ENCODE measurements around the gene SLIT1.
"Not testable (repeated sequence)": the region's sequence is repeated elsewhere in the genome, so short reads cannot be mapped to it uniquely, and the experiment has no call there.

SLIT1 gene

DNA sequence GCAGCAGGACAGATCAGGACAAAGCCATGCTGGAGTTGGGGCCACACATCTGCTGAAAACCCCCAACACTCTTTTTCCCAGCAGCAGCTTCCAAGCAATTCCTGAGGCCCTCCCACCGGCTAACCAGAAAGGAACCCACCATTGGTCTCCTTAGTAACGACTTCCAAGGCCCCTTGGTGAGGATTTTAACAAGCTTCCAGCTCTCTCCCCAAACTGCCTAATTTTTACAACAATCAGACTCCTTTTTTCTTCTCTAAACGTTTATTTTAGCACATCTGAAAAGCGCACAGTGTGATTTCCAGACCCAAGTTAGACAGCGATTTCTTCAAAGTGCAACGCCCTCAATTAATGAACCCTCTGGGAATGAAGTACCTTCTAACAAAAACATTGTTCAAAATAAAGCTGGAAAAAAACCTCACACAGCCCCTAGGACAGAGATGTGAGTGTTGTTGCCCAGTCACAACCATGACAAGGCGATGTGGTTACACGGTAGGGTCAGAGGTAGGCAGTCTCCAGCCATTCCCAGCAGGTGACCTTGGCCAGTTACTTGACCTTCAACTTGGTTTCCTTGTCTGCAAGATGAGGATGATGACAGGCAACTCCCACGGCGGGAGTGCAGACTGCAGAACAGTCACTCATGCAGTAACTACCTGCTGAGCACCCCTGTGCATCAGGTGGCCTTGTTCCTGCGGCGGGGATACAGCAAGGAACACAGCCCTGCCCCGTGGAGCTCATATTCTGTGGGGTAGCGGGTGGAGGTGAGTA, 82.3 kb downstream of the SLIT1 start:
- DNase-seq = no peak

DNA sequence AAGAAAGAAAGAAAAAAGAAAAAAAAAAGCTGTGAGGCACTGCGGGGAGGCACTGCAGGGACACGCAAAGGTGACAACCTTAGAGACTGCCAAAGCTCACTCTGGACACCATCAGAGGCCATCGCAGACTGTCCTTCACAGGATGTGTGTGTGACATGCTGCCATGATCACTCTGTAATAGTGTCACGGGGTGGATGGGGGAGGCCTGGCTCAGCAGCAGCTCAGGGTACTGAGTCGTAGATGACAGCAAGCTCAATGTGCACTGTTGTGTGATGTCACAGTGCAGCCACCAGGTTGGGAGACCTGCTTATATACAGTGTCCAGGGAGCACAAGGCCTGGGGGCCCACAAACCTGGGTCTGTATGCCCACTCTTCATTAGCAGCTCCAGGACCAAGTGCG, 83.3 kb downstream of the SLIT1 start:
- DNase-seq = no peak

DNA sequence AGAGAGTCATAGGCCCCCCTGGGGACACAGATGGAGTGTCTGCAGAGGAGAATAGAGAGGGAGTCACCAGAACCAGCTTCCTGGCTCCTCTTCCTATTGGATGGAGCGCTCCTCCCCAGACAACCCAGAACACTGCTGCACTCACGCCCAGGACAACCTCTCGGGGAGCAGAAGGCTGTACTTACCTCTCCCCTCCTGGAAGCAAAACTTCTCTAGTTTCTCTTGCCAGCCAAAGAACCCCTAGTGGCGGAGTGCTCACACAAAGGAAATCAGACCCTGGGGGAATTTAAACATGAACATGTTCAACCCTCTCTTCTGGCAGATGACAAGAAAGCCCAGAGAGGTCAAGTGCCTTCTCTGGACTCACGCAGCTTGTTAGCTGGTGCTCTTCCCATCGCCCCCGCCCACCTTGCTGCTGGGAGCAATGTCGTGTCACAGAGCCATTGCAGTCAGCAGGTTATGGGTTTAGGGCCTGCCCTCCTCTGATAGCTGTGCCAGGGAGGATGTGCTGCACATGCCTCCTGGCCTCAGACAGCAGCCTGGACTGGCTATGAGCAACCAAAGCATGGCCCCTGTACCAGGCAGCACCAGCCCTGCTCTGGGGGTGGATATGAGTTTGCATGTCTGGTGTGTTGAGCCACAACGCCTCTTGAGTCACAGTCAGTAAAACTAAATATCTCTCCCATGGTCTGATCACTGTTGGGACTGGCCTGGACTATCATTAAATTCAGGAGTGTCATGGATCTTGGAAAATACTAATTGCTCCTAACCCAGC, 84.4 kb downstream of the SLIT1 start:
- no peak for DNase-seq

DNA sequence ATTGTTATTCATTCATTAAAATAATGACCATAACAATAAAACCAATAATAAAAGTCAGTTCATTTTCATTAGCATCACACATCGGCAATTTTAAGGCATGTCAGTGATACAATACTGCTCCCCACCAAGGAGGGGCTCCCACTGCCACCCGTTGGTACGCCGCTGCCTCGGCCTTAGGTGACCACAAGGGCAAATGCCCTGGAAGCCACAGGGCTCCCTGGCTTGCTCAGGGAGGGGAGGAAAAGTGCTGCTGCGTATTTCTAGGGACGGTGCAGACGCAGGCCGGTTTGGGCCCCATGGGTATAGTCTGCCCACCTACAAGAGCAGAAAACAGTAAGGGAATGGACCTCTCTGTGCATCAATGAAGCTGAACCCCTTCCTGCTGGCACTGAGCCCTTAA, 85.1 kb downstream of the SLIT1 start:
- DNase-seq = no peak

DNA sequence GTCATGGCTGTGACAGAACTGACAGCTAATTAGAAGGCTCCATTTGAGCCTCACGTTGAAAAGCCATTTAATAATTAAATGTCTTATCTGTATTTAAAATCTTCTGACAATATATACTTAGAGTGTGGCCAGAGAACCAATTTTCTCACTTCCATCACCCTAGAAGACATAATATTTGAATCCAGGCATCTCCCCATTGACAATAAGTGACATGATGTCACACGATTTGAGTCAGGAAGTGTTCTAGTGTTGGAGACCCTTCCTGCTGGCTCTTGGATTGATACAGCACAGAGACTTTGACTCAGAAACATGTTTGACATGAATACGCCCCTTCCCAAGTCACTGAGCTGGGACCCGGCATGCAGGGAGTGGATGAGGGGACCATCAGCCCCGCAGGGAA, 85.9 kb downstream of the SLIT1 start:
- no peak for DNase-seq

DNA sequence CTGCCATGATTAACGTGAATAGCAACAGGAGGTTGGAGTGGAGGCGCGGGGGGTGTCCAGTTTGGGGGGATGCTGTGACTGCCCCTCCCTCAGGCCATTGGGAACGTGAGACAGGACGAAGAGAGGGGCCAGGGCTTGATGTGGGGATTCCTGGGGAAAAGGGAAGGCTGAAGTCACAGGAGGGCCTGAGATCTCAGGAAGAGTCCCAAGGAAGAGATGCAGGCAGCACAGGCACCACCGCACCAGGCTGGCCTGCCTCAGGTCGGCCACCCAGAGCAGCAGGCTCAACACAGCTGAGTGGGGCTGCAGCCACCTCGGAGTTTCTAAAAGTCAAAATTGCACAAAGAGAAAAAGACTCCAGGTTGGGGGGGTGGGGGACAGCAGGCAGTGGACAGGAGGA, 86.7 kb downstream of the SLIT1 start:
- DNase-seq = no peak

DNA sequence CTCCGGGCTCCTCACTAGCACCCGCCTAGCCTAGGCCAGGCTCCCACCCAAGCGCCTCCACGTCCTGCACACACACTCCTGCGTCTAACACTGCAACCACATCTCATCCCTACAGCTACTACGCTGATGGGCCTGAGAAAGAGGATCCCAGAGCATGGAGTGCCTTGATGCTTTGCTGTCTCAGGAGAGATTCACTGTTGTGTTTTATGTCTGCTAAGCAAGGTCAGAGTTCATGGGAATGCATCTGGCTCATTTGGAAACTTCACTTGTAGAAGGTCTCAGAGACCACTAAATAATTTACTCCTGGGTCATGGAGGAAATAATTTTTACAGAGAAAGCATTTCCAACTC, 88.7 kb downstream of the SLIT1 start:
- no peak for DNase-seq

DNA sequence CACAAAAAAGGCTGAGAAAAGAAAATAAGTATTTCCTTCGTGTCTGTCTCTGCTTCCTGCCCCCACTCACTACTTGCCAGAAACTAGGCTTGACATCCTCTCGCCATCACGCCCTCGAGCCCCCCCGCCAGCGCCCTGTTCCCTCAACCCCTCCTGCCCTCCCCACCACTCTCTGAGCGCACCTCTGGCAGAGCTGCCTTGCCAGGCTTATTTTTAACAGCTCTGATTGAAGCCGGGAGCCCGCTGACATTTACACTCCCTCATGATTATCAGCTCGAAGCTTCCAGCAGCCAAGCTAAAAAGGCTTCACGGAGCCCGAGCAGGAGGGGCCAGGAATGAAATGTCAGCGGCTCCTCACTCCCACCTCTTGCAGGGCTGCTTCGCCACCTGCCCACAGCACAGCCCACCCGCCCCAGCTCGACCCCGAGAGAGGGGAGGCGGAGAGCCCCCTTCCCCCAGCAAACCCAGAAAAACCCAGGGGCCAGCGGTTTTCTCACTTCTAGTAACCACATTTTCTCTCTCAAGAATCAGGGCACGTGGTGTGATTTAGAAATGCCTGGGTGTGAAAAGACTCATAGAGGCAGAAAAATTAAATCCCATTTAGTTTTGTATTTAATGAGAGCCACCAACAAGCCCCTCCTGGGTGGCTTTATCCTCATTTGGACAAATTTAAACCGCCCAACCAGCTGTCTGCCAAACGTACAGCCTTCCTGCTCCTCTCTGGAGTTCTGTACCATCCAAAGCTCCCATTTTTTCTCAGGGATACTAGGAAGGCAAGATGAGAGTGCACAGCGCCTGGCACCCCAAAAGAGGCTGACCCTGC, 89.3 kb downstream of the SLIT1 start:
- DNase-seq = no peak

DNA sequence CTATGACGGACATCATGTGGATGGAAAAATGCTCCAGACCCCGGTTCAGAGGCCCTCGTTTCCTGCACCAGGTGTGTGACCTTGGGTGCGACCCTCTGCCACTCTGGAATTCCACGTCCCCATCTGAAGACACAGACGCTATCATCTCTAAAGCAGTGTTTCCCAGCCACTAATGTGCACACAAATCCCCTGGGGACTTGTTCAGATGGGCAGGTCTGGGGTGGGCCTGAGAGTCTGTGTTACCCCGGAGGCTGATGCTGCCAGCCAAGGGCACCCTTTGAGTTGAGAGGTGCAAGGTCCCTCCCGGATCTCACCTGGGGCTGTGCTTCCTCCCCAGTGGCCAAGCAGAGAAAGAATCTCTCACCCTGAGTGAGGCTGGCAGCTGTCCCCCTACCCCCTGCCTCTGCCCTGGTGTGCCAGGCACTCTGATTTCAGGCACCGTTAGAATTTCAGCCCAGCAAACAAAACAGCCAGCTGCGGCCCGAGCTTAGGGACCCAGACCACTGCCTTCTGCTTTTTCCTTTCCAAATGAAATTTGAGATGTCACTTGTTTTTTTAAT, 90.0 kb downstream of the SLIT1 start:
- DNase-seq = no peak

DNA sequence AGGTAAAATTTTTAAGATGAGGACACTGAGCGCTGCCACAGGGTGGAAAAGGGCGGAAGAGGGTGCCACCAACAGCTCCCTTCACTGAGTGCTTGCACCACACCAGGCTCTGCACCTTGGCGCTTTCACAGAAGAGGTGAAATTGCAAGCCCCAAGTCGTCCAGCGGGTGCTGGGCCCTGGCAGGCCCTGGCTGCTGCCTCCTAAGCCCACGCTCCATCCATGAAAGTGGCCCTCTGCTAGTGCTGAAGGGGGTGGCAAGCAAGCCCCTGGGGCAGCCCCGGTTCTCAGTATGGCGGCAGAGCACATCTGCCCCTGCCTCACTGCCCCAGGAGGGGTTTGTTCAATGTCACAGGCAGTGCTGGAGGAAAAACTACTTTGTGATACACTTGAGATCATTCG, 95.1 kb downstream of the SLIT1 start:
- no peak for DNase-seq

DNA sequence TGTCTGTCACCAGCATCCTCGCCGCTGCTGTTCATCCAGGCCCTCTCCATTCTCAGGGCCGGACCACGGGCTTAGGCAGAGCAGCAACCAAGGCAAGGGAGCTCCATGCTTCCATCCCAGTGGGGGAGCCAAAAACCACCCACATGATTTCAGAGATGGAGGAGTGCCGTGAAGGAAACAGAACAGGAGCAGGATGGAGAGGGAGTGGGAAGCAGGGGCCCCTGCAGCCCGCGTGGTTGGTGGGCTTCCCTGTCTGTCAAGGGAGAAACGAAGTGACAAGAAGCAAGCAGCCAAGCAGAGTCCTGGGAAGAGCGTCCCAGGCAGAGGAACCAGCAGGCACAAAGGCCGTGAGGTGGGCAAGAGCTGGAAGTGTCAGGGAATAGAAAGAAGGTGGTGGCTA, 95.7 kb downstream of the SLIT1 start:
- DNase-seq = no peak

DNA sequence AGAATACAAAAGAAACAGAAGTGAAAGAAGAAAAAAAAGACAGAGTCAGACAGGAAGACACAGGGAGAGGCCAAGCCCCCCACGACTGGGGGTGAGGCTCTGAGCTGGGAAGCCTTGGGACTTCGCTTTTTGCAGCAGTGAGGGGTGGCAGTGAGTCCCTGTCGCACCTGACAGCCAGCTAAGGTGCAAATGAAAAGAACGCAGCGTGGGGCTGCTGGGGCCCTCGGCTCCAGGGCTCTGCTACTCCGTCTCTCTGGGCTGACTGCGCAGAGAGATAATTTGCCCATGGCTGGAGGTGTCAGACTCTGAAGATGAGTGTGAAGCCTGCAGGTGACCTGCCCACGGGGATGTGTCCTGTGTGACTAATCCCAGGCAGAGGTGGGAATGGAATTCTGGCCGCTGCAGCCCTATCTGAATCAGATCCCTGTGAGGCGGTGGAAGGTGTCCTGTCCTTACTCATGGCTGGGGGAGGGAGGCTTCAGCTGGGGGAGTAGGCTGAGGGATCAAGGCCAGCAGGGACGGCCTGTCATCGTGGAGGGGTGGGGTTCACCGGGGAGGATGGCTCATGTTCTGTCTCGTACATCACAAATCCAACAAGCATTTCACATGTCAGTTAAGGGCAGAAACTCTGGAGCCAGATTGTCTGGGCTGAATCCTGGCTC, 96.4 kb downstream of the SLIT1 start:
- DNase-seq = no peak

DNA sequence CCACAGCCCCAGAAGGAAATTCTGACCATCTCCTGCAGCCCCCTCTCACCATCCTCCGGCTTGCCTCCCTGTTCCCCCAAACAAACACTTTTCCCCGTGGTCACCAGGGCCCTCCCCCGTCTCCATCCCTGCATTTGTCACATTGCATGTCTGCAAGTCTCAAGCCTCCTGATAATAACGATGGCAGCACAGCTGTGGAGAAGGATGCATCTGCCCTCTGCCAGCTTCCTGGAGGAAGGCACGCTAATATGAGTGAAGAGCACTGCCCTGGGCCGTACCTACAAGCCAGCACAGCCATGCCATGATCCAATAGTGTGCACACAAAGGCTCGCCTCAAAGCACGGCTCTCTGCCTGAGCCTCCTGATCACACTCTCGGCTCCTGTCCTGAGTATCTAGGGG, 98.5 kb downstream of the SLIT1 start:
- DNase-seq = no peak

DNA sequence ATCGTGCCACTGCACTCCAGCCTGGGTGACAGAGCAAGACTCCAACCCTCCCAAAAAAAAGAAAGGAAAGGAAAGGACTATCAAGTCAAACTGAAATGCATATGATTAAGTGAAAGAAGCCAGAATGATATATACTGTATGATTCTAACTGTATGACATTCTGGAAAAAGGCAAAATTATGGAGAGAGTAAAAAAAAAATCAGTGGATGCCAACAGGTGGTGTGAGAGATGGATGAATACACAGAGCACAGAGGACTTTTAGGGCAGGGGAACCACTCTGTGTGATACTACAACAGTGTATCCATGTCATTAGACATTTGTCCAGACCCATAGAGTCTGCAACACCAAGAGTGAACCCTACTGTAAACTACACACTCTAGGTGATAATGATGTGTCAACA, 99.2 kb downstream of the SLIT1 start:
- DNase-seq = no peak

DNA sequence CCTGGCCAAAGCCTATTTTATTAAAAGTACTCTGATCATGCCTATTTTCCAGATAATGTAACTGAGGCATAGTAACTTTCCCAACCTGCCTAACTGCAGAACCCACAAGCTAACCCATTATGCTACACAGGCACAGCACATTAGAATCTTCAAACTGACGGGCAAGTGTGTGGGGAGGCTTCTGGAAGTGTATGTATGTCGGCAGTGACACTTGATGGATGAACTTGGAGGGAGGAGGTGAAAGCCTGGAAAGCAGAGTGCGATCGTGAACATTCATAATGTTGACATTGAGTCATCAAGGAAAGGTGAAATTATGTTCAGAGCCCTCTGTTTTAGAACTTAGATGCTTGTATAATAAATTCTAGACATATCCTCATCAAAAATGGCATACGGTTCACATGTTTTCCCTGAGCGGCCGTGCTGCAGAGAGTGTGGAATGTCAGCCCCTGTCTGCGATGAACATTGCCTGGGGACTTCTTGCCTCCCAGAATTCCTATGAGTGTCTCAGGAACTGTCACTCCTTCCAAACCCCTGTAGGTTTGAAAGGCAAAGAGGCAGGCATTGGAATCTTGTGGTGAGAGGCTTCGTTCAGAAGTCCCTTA, 102.4 kb downstream of the SLIT1 start:
- no peak for DNase-seq

DNA sequence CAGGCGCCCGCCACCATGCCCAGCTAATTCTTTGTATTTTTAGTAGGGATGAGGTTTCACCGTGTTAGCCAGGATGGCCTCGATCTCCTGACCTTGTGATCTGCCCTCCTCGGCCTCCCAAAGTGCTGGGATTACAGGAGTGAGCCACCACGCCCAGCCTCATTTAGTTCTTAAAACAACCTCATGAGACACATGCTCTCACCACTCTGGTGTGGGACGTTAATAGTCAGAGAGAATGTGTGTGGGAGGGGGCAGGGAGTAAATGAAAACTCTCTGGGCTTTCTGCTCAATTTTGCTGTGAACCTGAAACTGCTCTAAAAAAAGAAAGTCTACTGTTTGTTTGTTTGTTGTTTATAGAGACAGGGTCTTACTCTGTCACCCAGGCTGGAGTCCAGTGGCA, 103.2 kb downstream of the SLIT1 start:
- DNase-seq = not testable (repeated sequence)

DNA sequence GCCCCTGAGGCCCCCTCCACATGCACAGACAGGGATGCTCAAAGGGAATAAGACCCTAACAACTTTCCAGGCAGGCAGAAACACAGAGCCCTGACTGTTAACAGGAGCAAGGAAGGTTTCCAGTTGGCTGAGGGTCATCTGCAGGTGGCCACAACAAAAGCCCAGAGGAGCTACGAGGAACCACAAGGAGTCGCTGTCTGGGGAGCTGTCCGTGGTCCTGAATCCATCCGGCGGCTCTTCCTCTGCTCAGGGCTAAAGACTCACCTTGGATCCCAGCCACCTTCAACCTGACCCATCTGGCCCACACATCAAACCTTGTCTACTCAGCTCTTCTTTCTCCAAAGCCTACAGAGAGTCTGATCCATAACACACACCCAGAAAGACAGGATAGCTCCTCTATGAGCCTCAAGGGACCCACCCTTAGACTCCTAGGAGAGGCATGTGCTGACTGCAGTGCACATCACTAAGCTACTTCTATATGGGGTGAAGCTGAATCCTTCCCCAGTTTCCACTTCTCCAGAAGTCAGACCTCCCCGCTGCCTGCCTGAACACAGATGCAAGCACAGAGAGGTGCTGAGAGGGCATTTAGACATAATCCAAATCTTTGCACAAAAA, 104.0 kb downstream of the SLIT1 start:
- peak; percentile 20 for DNase-seq

DNA sequence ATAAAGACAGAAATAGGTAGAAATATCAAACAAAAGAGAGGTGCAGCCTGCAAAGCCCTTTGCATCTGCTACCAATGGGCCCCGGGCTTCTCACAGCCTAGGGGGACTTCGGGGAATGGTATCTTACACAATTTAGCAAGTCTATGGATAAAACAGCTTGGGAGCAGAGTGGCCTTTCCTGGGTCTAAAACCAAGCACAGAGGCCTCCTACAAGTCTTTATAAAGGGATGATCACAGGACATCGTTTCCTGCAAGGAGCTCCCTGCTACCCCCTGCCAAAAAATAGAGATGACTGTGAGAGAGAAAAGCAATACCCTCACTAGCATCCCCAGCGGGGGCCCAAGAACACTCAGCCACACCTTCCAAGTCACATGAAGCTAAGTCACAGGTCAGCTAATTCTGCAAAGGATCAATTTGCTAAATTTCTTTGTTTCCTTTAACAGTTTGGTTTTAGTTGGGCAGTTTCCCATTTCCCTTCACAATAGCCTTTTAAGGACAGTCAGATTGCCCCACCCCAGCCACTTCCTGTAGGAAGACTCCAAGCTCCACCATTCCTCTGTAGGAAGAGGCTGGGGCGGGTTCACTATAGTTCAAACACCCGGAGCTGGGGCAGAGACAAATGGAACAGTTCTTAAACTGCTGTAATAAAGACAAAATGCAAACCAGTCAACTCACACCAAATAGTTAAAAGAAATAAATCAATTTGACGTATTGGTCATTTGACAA, 105.5 kb downstream of the SLIT1 start:
- no peak for DNase-seq

DNA sequence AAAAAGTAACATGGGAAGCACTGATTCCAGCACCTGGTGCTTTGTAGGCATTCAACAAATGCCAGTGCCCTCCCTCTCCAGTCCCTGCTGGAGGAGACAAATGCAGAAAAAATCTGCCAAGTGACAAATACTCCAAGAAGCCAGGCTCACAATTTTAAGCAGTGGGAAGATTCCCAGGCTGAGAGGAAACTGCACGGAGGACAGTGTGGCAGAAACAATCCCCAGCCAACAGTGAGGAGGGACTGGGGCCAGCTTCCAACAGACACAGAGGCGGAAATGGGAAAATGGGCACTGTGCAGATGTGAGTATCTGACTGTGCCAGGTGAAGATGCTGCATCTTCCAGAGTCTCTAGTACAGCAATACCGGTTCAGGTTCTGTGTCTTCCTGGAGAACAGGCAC, 106.3 kb downstream of the SLIT1 start:
- no peak for DNase-seq

DNA sequence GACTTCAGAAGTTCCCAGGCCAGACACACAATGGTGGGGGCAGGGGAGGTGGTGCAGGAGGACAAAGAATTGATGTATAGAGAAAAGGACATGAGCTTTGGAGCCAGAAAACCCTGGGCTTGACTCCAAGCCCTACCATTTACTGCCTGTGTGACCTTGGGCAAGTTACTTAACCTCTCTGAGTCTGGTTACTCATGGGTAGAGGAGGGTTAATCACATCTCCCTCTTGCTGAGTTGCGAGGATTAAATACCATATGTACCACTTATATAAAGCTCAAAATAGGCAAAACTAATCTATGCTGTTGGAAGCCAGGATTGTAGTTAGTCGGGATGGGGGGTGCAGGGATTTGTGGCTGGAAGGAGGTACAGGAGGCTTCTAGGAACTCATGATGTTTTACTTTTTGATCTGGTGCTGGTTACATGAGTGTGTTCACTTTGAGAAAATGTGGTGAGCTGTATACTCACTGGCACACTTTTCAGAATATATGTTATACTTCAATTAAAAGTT, 106.8 kb downstream of the SLIT1 start:
- DNase-seq = no peak

Data from CD4-positive, alpha-beta T cell treated with Interferon gamma for 1 hour (primary cell).